OCI-LY1 (cell line): ENCODE data around the gene ENDOU.

ENCODE experiments used
- H2AFZ ChIP-seq: fragments of 200-600 bp; sonication (generic), shearing (Covaris generic); 2 replicates; pipeline ENCODE4 v1.6.0; 2014; ENCODE audit warnings: antibody characterized with exemption, mild to moderate bottlenecking, low read length
- H3F3A ChIP-seq: fragments of 200-600 bp; sonication (generic), shearing (Covaris generic); 2 replicates; pipeline ENCODE4 v1.6.0; 2014; ENCODE audit warnings: mild to moderate bottlenecking, antibody characterized with exemption, low read length, moderate library complexity; ENCODE audit not compliant: insufficient read depth
- H3K27ac ChIP-seq: fragments of 200-600 bp; sonication (generic); 2 replicates; pipeline ENCODE4 v1.5.1; 2014; ENCODE audit warnings: low read length, mixed run types, mild to moderate bottlenecking, low read depth; ENCODE audit not compliant: poor library complexity, severe bottlenecking
- H3K27me3 ChIP-seq: fragments of 200-600 bp; sonication (generic); 2 replicates; pipeline ENCODE4 v1.6.0; 2014; ENCODE audit warnings: antibody characterized with exemption, mild to moderate bottlenecking, low read length, moderate library complexity; ENCODE audit not compliant: insufficient read depth
- H3K36me3 ChIP-seq: fragments of 200-600 bp; sonication (generic); 2 replicates; pipeline ENCODE4 v1.6.1; 2014; ENCODE audit warnings: mild to moderate bottlenecking, antibody characterized with exemption, low read length, moderate library complexity, mixed read lengths; ENCODE audit not compliant: insufficient read depth
- H3K4me1 ChIP-seq: fragments of 200-600 bp; sonication (generic); 2 replicates; pipeline ENCODE4 v1.5.1; 2014; ENCODE audit warnings: mild to moderate bottlenecking, low read length, moderate library complexity; ENCODE audit not compliant: insufficient read depth, severe bottlenecking
- H3K4me2 ChIP-seq: fragments of 200-600 bp; sonication (generic), shearing (Covaris generic); 2 replicates; pipeline ENCODE4 v1.6.1; 2014; ENCODE audit warnings: low read length
- H3K4me3 ChIP-seq: fragments of 200-600 bp; sonication (generic); 2 replicates; pipeline ENCODE4 v1.5.1; 2014; ENCODE audit warnings: low read length, low read depth, mild to moderate bottlenecking, mixed read lengths; ENCODE audit not compliant: poor library complexity, severe bottlenecking
- H3K79me2 ChIP-seq: fragments of 200-600 bp; shearing (Covaris generic); 2 replicates; pipeline ENCODE4 v1.6.1; 2016; ENCODE audit warnings: mixed run types, low read length, mixed read lengths; ENCODE audit not compliant: insufficient read depth
- H3K9ac ChIP-seq: fragments of 200-600 bp; sonication (generic), shearing (Covaris generic); 2 replicates; pipeline ENCODE4 v1.6.1; 2014; ENCODE audit warnings: mild to moderate bottlenecking, low read length, mixed read lengths
- H3K9me2 ChIP-seq: fragments of 200-600 bp; sonication (generic), shearing (Covaris generic); 2 replicates; pipeline ENCODE4 v1.6.1; 2014; ENCODE audit warnings: low read depth, mild to moderate bottlenecking, low read length, mixed read lengths
- H3K9me3 ChIP-seq: fragments of 200-600 bp; shearing (Covaris generic); 2 replicates; pipeline ENCODE4 v1.6.1; 2014; ENCODE audit warnings: low read length, mixed read lengths
- H4K20me1 ChIP-seq: fragments of 200-600 bp; sonication (generic), shearing (Covaris generic); 2 replicates; pipeline ENCODE4 v1.6.0; 2016; ENCODE audit warnings: mild to moderate bottlenecking, low read length; ENCODE audit not compliant: insufficient read depth
- EZH2 ChIP-seq: fragments of 200-600 bp; sonication (generic), shearing (Covaris generic); IDR thresholded peaks from 2 replicates; pipeline ENCODE4 v1.8.0; 2017; ENCODE audit warnings: borderline replicate concordance, mixed run types, mild to moderate bottlenecking, antibody characterized with exemption, low read length, moderate library complexity, mixed read lengths
- TF ChIP-seq, protein P1 (sequence below): fragments of 200-600 bp; sonication (generic), shearing (Covaris generic); IDR thresholded peaks from 2 replicates; pipeline ENCODE4 v1.5.1; 2017; ENCODE audit warnings: mild to moderate bottlenecking, antibody characterized with exemption, low read length, moderate library complexity, mixed read lengths

The ENDOU gene

DNA sequence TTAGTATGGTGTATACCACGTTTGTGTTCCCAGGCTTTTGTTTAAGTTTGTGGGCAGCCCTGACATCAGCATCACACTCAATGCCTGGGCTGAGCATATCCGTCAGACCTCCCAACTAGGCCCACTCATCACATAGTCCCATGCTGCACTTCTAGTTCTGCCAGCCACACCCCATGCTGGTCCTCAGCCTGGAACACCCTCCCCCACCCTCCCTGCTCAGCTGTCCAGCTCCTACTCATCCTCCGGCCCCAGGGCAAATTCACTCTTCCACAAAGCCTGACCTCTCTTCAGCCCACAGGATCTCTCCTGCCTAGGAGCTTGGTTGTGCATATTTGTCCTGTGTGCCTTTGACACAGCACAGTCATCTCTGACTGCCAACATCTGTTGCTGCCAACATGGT lies 3.9 kb upstream of the ENDOU start:
- H3K9me2 ChIP-seq = no peaks in the 10 kb centered on the region
- no peaks in the 10 kb centered on the region for H3K36me3 ChIP-seq
- no peak overlapping the region for H3K4me3 ChIP-seq
- no peaks in the 10 kb centered on the region for H3F3A ChIP-seq
- H3K27ac ChIP-seq = no peak overlapping the region
- H4K20me1 ChIP-seq = no peaks in the 10 kb centered on the region
- no peaks in the 10 kb centered on the region for H3K27me3 ChIP-seq
- H3K79me2 ChIP-seq = no peaks in the 10 kb centered on the region
- H2AFZ ChIP-seq = no peak overlapping the region
- no peak overlapping the region for H3K4me2 ChIP-seq
- no peak overlapping the region for H3K9ac ChIP-seq
- H3K9me3 ChIP-seq = no peaks in the 10 kb centered on the region
- TF ChIP-seq, protein P1, sequence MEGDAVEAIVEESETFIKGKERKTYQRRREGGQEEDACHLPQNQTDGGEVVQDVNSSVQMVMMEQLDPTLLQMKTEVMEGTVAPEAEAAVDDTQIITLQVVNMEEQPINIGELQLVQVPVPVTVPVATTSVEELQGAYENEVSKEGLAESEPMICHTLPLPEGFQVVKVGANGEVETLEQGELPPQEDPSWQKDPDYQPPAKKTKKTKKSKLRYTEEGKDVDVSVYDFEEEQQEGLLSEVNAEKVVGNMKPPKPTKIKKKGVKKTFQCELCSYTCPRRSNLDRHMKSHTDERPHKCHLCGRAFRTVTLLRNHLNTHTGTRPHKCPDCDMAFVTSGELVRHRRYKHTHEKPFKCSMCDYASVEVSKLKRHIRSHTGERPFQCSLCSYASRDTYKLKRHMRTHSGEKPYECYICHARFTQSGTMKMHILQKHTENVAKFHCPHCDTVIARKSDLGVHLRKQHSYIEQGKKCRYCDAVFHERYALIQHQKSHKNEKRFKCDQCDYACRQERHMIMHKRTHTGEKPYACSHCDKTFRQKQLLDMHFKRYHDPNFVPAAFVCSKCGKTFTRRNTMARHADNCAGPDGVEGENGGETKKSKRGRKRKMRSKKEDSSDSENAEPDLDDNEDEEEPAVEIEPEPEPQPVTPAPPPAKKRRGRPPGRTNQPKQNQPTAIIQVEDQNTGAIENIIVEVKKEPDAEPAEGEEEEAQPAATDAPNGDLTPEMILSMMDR = no peak
- no peak for TF ChIP-seq EZH2
- H3K4me1 ChIP-seq = no peaks in the 10 kb centered on the region

DNA sequence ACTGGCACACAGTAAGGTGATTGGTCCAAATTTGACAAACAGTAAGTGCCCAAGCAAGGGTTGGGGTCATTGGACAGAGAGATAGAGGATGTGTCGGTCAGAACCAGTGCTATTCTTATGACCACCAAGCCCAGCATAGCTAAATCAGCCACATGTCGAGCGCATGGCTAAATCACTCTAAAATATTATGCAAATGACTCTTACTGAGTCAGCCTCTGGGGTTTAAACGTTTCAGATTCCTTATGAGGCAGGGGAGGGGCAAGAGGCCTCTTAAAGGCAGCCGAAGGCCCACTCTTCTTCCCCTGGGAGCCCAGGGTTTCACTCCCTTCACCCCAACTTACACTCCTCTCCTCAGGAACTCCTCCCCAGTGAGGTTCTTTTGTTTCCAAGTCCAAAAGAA lies 603 bp upstream of the ENDOU start:
- H3K4me2 ChIP-seq = no peak overlapping the region
- H3K27me3 ChIP-seq = no peaks in the 10 kb centered on the region
- no peak overlapping the region for H3K4me3 ChIP-seq
- no peaks in the 10 kb centered on the region for H4K20me1 ChIP-seq
- H3K79me2 ChIP-seq = no peaks in the 10 kb centered on the region
- no peak overlapping the region for H3K9ac ChIP-seq
- H3F3A ChIP-seq = no peaks in the 10 kb centered on the region
- no peaks in the 10 kb centered on the region for H3K9me3 ChIP-seq
- no peaks in the 10 kb centered on the region for H3K4me1 ChIP-seq
- no peak overlapping the region for H3K27ac ChIP-seq
- TF ChIP-seq EZH2 = no peak
- TF ChIP-seq, protein P1 = no peak
- H3K9me2 ChIP-seq = no peaks in the 10 kb centered on the region
- H3K36me3 ChIP-seq = no peaks in the 10 kb centered on the region
- H2AFZ ChIP-seq = no peak overlapping the region

DNA sequence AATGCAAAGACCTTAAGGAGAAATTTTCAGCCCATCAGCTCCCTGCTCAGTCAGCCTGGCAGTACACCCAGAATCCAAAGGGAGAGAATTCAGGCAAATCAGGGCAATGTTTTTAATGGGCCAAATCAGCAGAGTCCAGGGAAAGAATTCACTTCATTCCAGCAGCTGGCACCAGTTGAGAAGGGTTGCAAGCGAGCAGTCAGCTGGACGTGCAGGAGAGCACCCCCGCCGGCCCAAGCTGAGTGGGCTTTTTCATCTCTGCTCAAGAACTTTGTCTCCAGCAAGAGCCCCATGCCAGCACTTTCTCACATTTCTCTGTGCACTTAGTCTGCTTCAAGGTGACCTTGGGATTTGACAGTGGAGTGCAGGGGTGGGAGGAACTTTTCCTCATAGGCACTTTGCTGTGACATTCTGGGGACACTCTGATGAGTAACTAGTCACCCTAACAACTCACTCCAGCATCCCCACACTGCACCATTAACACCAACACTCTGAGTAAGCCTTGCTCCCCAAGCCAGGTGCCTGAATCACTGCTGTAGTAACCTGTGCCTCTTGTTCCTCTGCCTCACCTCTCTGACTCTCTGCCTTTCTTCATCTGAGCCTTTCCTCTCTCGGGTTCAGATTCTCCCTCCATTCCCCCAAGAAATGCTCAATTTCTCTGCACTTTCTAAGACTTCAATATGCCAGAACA lies 2.2 kb downstream of the ENDOU start:
- TF ChIP-seq, protein P1 = no peak
- TF ChIP-seq EZH2 = no peak
- no peaks in the 10 kb centered on the region for H3K4me1 ChIP-seq
- H3K27ac ChIP-seq = no peak overlapping the region
- no peak overlapping the region for H3K9ac ChIP-seq
- H3K4me2 ChIP-seq = no peak overlapping the region
- no peaks in the 10 kb centered on the region for H3F3A ChIP-seq
- H3K36me3 ChIP-seq = no peaks in the 10 kb centered on the region
- H2AFZ ChIP-seq = no peak overlapping the region
- no peaks in the 10 kb centered on the region for H3K9me2 ChIP-seq
- no peaks in the 10 kb centered on the region for H4K20me1 ChIP-seq
- no peaks in the 10 kb centered on the region for H3K27me3 ChIP-seq
- H3K9me3 ChIP-seq = no peaks in the 10 kb centered on the region
- no peaks in the 10 kb centered on the region for H3K79me2 ChIP-seq
- H3K4me3 ChIP-seq = no peak overlapping the region
